Embryonic facial prominence (tissue), 1 donor: Measurements from ENCODE around the gene MAD1L1.
"Not testable (repeated sequence)": the region's sequence is repeated elsewhere in the genome, so short reads cannot be mapped to it uniquely, and the experiment has no call there.

Experiments
- DNase-seq: peaks from one replicate; pipeline ENCODE4 v3.0.0-alpha.2; 2016; ENCODE audit errors: extremely low spot score

The MAD1L1 gene

GRCh38 chr7:1942243-1942940 is 290.4 kb downstream of the MAD1L1 start:
- no peak for DNase-seq

- no peak for DNase-seq
Measured at GRCh38 chr7:1941464-1942242, 291.1 kb downstream of the MAD1L1 start.

GRCh38 chr7:1940863-1941262 is 291.9 kb downstream of the MAD1L1 start:
- DNase-seq: no peak

- no peak for DNase-seq
Measured at GRCh38 chr7:1940402-1940786, 292.4 kb downstream of the MAD1L1 start.

GRCh38 chr7:1939434-1940401 is 293.0 kb downstream of the MAD1L1 start:
- no peak for DNase-seq

GRCh38 chr7:1938788-1939433 is 293.8 kb downstream of the MAD1L1 start:
- DNase-seq: no peak

- no peak for DNase-seq
Measured at GRCh38 chr7:1937252-1937605, 295.5 kb downstream of the MAD1L1 start.

GRCh38 chr7:1936531-1937251 is 296.1 kb downstream of the MAD1L1 start:
- DNase-seq: no peak

- no peak for DNase-seq
Measured at GRCh38 chr7:1936006-1936310, 296.8 kb downstream of the MAD1L1 start.

- no peak for DNase-seq
Measured at GRCh38 chr7:1935176-1936005, 297.4 kb downstream of the MAD1L1 start.

- DNase-seq: no peak
Measured at GRCh38 chr7:1934756-1935155, 298.0 kb downstream of the MAD1L1 start.

GRCh38 chr7:1934017-1934416 is 298.7 kb downstream of the MAD1L1 start:
- DNase-seq: no peak

- DNase-seq: no peak
Measured at GRCh38 chr7:1933066-1933750, 299.5 kb downstream of the MAD1L1 start.

- no peak for DNase-seq
Measured at GRCh38 chr7:1931951-1932270, 300.8 kb downstream of the MAD1L1 start.

GRCh38 chr7:1931256-1931950 is 301.3 kb downstream of the MAD1L1 start:
- no peak for DNase-seq

GRCh38 chr7:1930381-1931065 is 302.2 kb downstream of the MAD1L1 start:
- DNase-seq: no peak

GRCh38 chr7:1929349-1929925 is 303.3 kb downstream of the MAD1L1 start:
- not testable (repeated sequence) for DNase-seq

- no peak for DNase-seq
Measured at GRCh38 chr7:1928645-1929348, 303.9 kb downstream of the MAD1L1 start.
